NCI-H748 treated with DMSO at 0.1 percent for 48 hours (cell line): Measurements from ENCODE around the gene ADGRG2.

ENCODE experiments used
- DNase-seq: peaks from one replicate; lab custom pipeline; 2025; lab: John Stamatoyannopoulos, UW

The ADGRG2 gene, protein sequence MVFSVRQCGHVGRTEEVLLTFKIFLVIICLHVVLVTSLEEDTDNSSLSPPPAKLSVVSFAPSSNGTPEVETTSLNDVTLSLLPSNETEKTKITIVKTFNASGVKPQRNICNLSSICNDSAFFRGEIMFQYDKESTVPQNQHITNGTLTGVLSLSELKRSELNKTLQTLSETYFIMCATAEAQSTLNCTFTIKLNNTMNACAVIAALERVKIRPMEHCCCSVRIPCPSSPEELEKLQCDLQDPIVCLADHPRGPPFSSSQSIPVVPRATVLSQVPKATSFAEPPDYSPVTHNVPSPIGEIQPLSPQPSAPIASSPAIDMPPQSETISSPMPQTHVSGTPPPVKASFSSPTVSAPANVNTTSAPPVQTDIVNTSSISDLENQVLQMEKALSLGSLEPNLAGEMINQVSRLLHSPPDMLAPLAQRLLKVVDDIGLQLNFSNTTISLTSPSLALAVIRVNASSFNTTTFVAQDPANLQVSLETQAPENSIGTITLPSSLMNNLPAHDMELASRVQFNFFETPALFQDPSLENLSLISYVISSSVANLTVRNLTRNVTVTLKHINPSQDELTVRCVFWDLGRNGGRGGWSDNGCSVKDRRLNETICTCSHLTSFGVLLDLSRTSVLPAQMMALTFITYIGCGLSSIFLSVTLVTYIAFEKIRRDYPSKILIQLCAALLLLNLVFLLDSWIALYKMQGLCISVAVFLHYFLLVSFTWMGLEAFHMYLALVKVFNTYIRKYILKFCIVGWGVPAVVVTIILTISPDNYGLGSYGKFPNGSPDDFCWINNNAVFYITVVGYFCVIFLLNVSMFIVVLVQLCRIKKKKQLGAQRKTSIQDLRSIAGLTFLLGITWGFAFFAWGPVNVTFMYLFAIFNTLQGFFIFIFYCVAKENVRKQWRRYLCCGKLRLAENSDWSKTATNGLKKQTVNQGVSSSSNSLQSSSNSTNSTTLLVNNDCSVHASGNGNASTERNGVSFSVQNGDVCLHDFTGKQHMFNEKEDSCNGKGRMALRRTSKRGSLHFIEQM

GRCh38 chrX:19121898-19122640 is at the start of gene ADGRG2:
TSS of gene ADGRG2 (minus strand) at chrX:19122468. CDS start at chrX:19068834, 53,634 bp downstream.
- DNase-seq = no peak

DNA sequence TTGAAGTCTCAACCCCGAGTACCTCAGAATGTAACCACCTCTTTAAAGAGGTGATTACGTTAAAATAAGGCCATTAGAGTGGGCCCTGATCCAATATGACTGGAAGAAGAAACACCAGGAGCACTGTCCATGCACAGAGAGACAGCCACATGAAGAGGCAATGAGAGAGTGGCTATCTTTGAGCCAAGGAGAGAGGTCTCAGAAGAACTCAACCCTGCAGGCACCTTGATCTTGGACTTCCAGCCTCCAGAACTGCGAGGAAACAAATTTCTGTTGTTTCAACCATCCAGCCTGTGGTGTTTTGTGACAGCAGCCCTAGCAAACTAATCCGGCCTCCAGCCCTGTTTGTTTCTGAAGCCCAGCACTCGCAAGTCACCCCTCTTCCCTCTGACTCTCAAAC is 46.3 kb upstream of the ADGRG2 start:
- DNase-seq = no peak

GRCh38 chrX:19162851-19163250 is 40.6 kb upstream of the ADGRG2 start:
- no peak for DNase-seq

GRCh38 chrX:19156186-19156585 is 33.9 kb upstream of the ADGRG2 start:
- DNase-seq = no peak

- DNase-seq = no peak
These were observed 30.5 kb upstream of the ADGRG2 start for GRCh38 chrX:19152762-19153161.

DNA sequence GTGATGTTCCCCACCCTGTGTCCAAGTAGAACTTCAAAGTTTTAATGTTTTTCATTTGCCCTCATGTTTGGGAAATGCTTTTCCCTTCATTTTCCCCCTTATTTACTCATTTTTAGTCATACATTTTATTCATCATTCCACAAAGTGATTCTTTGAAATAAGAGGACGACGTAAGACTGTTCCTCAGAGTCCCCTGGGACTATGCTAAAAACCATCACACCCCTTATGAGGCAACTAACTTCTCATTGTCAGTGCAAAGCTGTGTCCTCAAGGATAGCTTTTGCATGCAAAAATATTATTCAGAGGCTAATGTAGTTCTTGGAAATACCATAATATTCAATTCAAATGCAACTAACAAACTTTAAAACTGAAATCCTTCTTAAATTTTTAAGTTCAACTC is 14.8 kb upstream of the ADGRG2 start:
- DNase-seq = no peak

- DNase-seq = no peak
These were observed 11.5 kb upstream of the ADGRG2 start for GRCh38 chrX:19133784-19134183.

DNA sequence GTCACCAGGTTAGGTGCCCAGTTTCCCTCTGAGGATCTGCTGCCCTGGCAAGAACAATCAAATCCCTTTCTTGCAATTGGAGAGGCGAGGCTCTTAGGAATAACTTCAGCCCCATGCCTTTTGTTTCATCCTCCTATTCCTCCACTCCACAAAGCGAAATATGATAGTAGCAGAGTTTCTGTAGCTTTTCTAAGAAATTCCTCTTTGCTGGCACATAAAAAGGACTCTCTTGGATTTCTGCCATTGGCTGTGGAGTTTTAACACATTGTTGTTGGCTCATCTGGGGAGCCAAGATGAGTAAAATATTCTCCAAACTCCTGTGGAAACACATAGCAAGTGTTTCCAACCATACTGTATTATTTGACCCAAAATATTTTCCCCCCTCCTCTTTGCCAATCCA is 11.0 kb upstream of the ADGRG2 start:
- DNase-seq = no peak

GRCh38 chrX:19130628-19131027 is 8.4 kb upstream of the ADGRG2 start:
- no peak for DNase-seq

GRCh38 chrX:19129694-19130093 is 7.4 kb upstream of the ADGRG2 start:
- no peak for DNase-seq

DNA sequence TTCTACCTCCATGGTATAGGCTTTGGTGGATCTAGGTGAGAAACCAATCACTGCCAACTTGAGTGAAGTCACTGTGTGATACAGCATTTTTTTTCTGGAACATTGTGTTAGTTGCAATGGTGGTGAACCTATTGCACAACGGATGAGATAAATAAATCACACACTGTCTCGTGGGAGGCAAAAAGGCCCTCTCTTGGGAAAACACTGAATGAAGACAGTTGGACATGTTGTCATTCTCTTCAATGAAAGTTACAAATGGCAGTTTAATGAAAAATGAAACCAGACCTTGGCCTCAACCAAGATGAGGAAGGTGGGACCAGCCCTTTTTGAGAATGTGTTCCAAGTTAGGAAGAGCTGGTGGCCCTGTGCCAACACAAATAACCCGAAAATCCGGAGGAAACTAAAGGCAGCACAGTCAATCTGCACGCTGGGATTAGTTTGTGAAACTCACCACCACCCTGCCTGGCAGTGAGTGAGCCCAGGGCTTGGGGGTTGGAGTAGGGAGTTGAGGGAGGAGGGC is 5.4 kb upstream of the ADGRG2 start:
- DNase-seq = no peak

- DNase-seq = no peak
These were observed 357 bp upstream of the ADGRG2 start for GRCh38 chrX:19122641-19123009.

- no peak for DNase-seq
These were observed 802 bp downstream of the ADGRG2 start for GRCh38 chrX:19121466-19121865.

GRCh38 chrX:19110642-19111041 is 11.6 kb downstream of the ADGRG2 start:
- no peak for DNase-seq

DNA sequence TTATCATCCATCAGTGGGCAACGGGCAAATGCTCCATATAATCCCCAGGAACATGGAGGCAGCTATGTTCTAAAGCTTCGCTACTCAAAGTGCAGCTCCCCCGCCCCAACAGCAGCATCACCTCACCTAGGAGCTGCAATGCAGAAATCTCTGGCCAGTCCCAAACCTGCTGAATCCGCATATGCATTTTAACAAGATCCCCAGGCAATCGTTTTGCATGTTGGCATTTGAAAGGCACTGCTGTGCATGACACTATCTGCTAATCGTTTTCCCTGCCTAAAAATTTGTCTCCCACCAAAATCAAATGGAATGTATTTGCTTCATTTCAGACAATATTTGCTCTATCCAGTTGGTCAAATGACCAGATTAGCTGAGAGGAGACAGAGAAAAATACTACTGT is 15.2 kb downstream of the ADGRG2 start:
- DNase-seq = no peak

GRCh38 chrX:19100586-19100985 is 21.7 kb downstream of the ADGRG2 start:
- no peak for DNase-seq

DNA sequence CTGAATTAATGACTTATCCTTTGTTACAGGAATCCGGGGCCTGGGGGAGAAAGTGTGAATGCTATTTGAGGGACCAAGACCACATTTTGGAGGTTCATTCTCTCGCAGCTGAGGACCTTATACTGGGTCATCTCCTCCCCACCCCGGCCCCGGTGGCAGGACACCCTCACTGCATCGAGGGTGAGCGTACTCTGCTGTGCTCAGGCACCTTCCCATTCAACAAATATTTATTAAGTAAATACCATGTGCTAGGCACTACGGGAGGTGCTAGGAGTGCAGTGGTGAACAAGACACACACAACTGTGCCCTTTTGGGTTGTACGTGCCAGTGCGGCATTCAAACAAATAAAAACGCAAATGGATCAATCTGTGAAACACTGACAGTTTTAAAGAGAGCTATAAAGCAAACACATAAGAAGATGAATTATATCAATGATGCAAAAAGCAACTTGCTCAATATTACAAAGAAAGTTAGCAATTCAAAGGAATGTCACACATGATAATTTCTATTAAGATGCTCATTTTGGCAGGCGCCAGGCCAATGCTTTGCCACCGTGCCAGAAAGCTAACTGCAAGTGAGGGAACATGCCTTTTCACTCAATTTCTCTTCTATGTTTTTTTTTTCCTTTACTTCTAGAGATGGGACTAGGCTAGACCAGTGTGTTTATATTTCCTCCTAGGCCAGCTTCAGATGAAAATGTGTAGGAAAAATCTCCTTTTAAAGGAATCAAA is 24.6 kb downstream of the ADGRG2 start:
- DNase-seq = no peak

GRCh38 chrX:19096586-19096985 is 25.7 kb downstream of the ADGRG2 start:
- no peak for DNase-seq

GRCh38 chrX:19094654-19095053 is 27.6 kb downstream of the ADGRG2 start:
- DNase-seq = no peak

DNA sequence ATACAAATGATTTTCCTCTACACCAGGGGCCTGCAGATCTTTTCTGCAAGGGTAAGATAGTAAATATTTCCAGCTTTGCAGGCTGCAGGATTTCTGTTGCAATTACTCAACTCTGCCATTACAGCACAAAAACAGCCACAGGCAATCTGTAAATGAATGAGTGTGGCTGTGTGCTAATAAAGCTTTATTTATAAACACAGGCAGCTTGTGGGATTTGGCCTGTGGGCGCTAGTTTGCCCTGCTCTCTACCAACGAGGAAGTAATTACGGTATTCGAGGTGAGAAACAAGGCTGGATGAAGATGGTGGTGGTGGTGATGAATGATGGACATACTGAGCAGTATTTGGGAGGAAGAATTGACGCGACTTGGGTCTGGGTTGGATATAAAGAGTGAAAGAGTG is 30.7 kb downstream of the ADGRG2 start:
- no peak for DNase-seq

- DNase-seq = no peak
These were observed 32.7 kb downstream of the ADGRG2 start for GRCh38 chrX:19089555-19090040.
